ENCODE measurements around the gene RCL1.

DNA sequence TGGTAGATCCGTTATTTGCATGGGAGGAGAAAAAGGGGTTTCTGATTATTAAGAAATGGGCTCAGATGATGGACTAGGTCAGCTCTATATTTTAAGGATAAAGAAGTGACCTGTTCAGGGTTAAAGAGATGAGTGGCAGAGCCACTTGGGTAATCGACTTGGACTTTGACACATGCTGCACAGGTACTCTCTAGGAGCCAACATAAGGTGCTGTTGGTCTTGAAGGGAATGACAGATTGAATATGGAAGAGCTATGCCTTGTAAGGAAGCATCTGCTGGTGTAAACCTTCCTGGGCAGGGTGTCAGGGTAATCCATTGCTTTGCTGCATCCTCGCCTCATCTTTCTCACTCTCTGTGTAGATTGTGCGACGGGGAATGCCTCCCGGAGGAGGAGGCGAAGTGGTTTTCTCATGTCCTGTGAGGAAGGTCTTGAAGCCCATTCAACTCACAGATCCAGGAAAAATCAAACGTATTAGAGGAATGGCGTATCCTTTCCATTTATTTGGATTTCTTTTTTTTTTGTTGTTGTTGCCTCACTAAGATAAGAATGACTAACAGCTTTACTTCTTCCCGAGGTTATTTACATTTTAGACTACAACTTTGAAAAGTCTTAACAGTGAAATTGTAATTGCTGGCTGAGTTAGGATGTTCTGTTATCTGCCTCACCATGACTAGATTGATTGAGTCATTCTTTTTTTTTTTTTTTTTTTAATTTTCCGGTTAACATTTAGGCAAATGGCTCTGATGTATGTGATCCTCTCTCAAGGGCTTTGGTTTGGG is 41.2 kb downstream of the RCL1 start:
- TF ChIP-seq CTCF (IDR thresholded peaks at IDR 0.05; ENCODE audit: low read length) (no peak), EZH2 (IDR thresholded peaks at IDR 0.05; ENCODE audit: borderline replicate concordance, low read length) (no peak)
